Erythroblast (primary cell): ENCODE data around the gene PHLDB3.
"Not testable (repeated sequence)": the region's sequence is repeated elsewhere in the genome, so short reads cannot be mapped to it uniquely, and the experiment has no call there.

Experiments used
- DNase-seq, 2 experiments: peaks; one replicate each; lab custom pipeline; 2025; lab: John Stamatoyannopoulos, UW
- GATA1 ChIP-seq: IDR thresholded peaks from 2 replicates; pipeline ENCODE4 v1.6.1; 2011; ENCODE audit warnings: low read depth, mild to moderate bottlenecking, control low read depth, low read length, moderate library complexity
- POLR2A ChIP-seq: IDR thresholded peaks from 2 replicates; pipeline ENCODE4 v1.6.1; 2011; ENCODE audit warnings: mild to moderate bottlenecking, low read length

Gene PHLDB3

GRCh38 chr19:43534816-43535761 is 30.5 kb upstream of the PHLDB3 start:
- TF ChIP-seq GATA1: no peak
- no peak for TF ChIP-seq POLR2A
- DNase-seq: peak; percentile 56 to 59

DNA sequence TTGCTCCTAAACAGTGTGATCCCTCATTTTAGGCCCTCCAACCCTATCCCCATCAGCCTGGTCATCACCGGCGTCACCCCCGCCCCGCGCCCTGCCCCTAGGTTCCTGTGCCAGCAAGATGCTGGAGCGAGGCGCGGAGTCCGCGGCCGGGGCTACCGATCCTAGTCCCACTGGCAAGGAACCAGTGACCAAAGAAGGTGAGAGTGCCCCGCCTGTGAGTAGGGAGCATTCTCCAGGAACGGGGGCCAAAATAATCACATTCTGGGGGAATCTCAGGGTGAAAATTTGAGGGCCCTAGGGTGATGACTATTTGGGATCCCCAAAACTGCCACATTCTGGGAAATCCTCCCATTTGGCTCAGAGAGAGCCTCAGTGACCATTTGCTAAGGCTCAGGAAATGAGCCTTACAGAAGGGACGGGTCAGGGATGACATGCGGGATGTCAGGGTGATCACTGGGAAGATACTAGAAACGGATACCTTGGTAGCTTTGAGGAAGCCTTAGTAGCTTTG is 29.8 kb upstream of the PHLDB3 start:
- TF ChIP-seq GATA1: no peak
- no peak for TF ChIP-seq POLR2A
- DNase-seq: no peak

- DNase-seq: peak; percentile 98 to 99
- TF ChIP-seq GATA1: no peak
- TF ChIP-seq POLR2A: no peak
Measured at GRCh38 chr19:43533546-43534304, 29.2 kb upstream of the PHLDB3 start.

- DNase-seq: peak; percentile 82 to 89
- peak; percentile 32 for TF ChIP-seq POLR2A
- no peak for TF ChIP-seq GATA1
Measured at GRCh38 chr19:43532962-43533545, 28.5 kb upstream of the PHLDB3 start, which contains the start of gene ZNF575. TSS of gene ZNF575 (plus strand) at chr19:43533188. CDS start at chr19:43534423, 1,235 bp downstream.

- TF ChIP-seq POLR2A (no peak), GATA1 (no peak)
- DNase-seq: no peak
Measured at GRCh38 chr19:43532571-43532961, 28.0 kb upstream of the PHLDB3 start.

- TF ChIP-seq POLR2A (no peak), GATA1 (no peak)
- peak in 1 of 2 experiments; percentile 23 for DNase-seq
Measured at GRCh38 chr19:43527860-43528622, 23.5 kb upstream of the PHLDB3 start.

GRCh38 chr19:43526884-43527859 is 22.6 kb upstream of the PHLDB3 start, which contains the start of gene ETHE1:
TSS of gene ETHE1 (minus strand) at chr19:43527201. CDS start at chr19:43527177, 24 bp downstream.
- peak; percentile 78 for DNase-seq
- TF ChIP-seq POLR2A (peak; percentile 35), GATA1 (no peak)

- no peak for TF ChIP-seq POLR2A
- TF ChIP-seq GATA1: no peak
- peak in 1 of 2 experiments; percentile 27 for DNase-seq
Measured at GRCh38 chr19:43525836-43526771, 21.6 kb upstream of the PHLDB3 start.

GRCh38 chr19:43524922-43525835 is 20.6 kb upstream of the PHLDB3 start:
- no peak for DNase-seq

GRCh38 chr19:43523696-43524095 is 19.1 kb upstream of the PHLDB3 start:
- DNase-seq: not testable (repeated sequence)

More at GRCh38 chr19:43524922-43525835, 20.6 kb upstream of the PHLDB3 start:
- TF ChIP-seq POLR2A (no peak), GATA1 (no peak)
